Fibroblast of lung (primary cell): ENCODE measurements around the gene PRDM16. TPM values are rescaled to one million over a fixed set of nuclear protein-coding genes. Genes with fewer than 3 reads are reported as not detected.

ENCODE experiments used
- DNase-seq, 2 donors: peaks; one replicate each; pipeline versions ENCODE4 v3.0.0 to v3.0.0-alpha.2; 2010; ENCODE audit warnings: low read depth in 2 of 2
- H2AFZ ChIP-seq: 2 replicates; pipeline ENCODE4 v1.5.1; 2012; ENCODE audit warnings: low read length, control low read depth, inconsistent platforms
- H3K27ac ChIP-seq: 2 replicates; pipeline ENCODE4 v1.5.1; 2011; ENCODE audit warnings: low read length, control low read depth; ENCODE audit not compliant: insufficient read depth
- H3K27me3 ChIP-seq: 2 replicates; pipeline ENCODE4 v1.5.1; 2011; ENCODE audit warnings: mild to moderate bottlenecking, low read length; ENCODE audit not compliant: control insufficient read depth, insufficient read depth
- H3K36me3 ChIP-seq: 2 replicates; pipeline ENCODE4 v1.5.1; 2011; ENCODE audit warnings: low read length; ENCODE audit not compliant: control insufficient read depth, insufficient read depth
- H3K4me1 ChIP-seq: 2 replicates; pipeline ENCODE4 v1.5.1; 2011; ENCODE audit warnings: low read length; ENCODE audit not compliant: control insufficient read depth, insufficient read depth; ENCODE audit errors: extremely low read depth
- H3K4me2 ChIP-seq: 2 replicates; pipeline ENCODE4 v1.5.1; 2011; ENCODE audit warnings: low read length, control low read depth; ENCODE audit not compliant: insufficient read depth; ENCODE audit errors: extremely low read depth
- H3K4me3 ChIP-seq, 4 experiments: fragments of 200-600 bp in 1 of 4; sonication (generic) in 1 of 4; replicated peaks in 1 of 4; 2 replicates each; pipeline ENCODE4 v1.5.1; 2011 to 2016; ENCODE audit warnings: low read length in 4 of 4, low read depth in 3 of 4, mild to moderate bottlenecking in 3 of 4, control low read depth in 2 of 4, inconsistent platforms in 1 of 4, mixed read lengths in 1 of 4; ENCODE audit not compliant: insufficient read depth in 1 of 4; ENCODE audit errors: control extremely low read depth in 1 of 4
- H3K79me2 ChIP-seq: 2 replicates; pipeline ENCODE4 v1.5.1; 2012; ENCODE audit warnings: mild to moderate bottlenecking, low read length, inconsistent platforms; ENCODE audit not compliant: control insufficient read depth, insufficient read depth
- H3K9ac ChIP-seq: 2 replicates; pipeline ENCODE4 v1.5.1; 2011; ENCODE audit warnings: mild to moderate bottlenecking, low read length, control low read depth; ENCODE audit not compliant: insufficient read depth
- H3K9me3 ChIP-seq: 2 replicates; pipeline ENCODE4 v1.5.1; 2012; ENCODE audit warnings: low read depth, low read length; ENCODE audit not compliant: control insufficient read depth, insufficient read depth
- H4K20me1 ChIP-seq: 2 replicates; pipeline ENCODE4 v1.5.1; 2011; ENCODE audit warnings: low read length; ENCODE audit not compliant: control insufficient read depth, insufficient read depth; ENCODE audit errors: extremely low read depth
- CTCF ChIP-seq, 2 donors: IDR thresholded peaks in 1 of 2; conservative IDR thresholded peaks in 1 of 2; 1 replicate in 1 of 2; 2 replicates in 1 of 2; pipeline ENCODE4 v1.5.1; 2011 to 2012; ENCODE audit warnings: low read length in 2 of 2, control low read depth in 1 of 2, inconsistent platforms in 1 of 2, low read depth in 1 of 2, mild to moderate bottlenecking in 1 of 2
- EZH2 ChIP-seq: IDR thresholded peaks from 2 replicates; pipeline ENCODE4 v1.5.1; 2012; ENCODE audit warnings: low read length, control low read depth, mild to moderate bottlenecking; ENCODE audit errors: missing control alignments
- polyA plus RNA-seq, 2 donors: library from polyadenylated mRNA; depleted of rRNA in 1 of 2; stranded (reverse) in 1 of 2; unstranded in 1 of 2; fragments of >200 nt; gene quantifications; 2 replicates each; pipeline ENCODE4 v1.2.1, GENCODE V29; 2011 to 2012; ENCODE audit warnings: missing spikeins in 1 of 2
- total RNA-seq: library from RNA; depleted of rRNA; stranded (reverse); fragments of >200 nt; gene quantifications from 2 replicates; pipeline ENCODE4 v1.2.1, GENCODE V29; 2014

The PRDM16 gene
- total and polyA plus RNA-seq, 2 donors (not counting 1 experiment from before 2014, with no cell fraction given), result 0.30 to 1.8 TPM

GRCh38 chr1:3396411-3396810, 327.4 kb downstream of the PRDM16 start:
- Histone ChIP-seq H3K9ac (no peak overlapping the region), H3K27ac (no peak overlapping the region), H3K9me3 (no peaks in the 10 kb centered on the region), H2AFZ (no peak overlapping the region), H3K4me1 (no peaks in the 10 kb centered on the region), H3K79me2 (no peaks in the 10 kb centered on the region), H3K36me3 (no peaks in the 10 kb centered on the region), H4K20me1 (no peaks in the 10 kb centered on the region), H3K27me3 (peaks cover 16% of the 10 kb centered on the region), H3K4me3 (no peak overlapping the region), H3K4me2 (no peak overlapping the region)
- no peak for DNase-seq
- no peak for TF ChIP-seq CTCF (conservative IDR thresholded peaks at IDR 0.05 in 1 of 2, IDR thresholded peaks at IDR 0.05 in 1 of 2; ENCODE audit: low read depth in 1 of 2, low read length in 2 of 2)
- TF ChIP-seq EZH2, result no peak

DNA sequence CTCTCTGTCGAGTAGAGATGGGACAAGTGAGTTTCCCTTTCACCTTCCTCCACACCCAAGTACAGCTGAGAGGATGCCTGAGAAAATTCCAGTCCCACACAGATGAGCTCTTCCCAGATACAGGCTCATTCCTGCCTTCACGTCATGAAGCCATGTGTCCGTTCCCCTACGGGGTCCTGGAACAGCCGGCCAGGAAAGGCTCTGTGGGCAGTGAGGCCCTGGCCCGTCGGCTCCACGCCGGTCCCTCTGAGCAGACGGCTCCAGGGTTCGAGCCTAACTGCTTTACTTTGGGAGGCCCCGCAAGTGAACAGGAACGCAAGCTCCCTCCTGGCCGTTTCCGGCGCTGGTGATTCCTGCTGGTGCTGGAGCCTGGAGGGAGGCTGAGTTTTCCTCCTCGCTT, 328.3 kb downstream of the PRDM16 start:
- Histone ChIP-seq H3K9ac (no peak overlapping the region), H3K9me3 (no peaks in the 10 kb centered on the region), H3K27me3 (peaks cover 13% of the 10 kb centered on the region), H3K4me3 (no peak overlapping the region), H3K4me2 (no peak overlapping the region), H2AFZ (no peak overlapping the region), H3K36me3 (no peaks in the 10 kb centered on the region), H3K79me2 (no peaks in the 10 kb centered on the region), H3K27ac (no peak overlapping the region), H4K20me1 (no peaks in the 10 kb centered on the region), H3K4me1 (no peaks in the 10 kb centered on the region)
- TF ChIP-seq EZH2, result no peak
- no peak for TF ChIP-seq CTCF (conservative IDR thresholded peaks at IDR 0.05 in 1 of 2, IDR thresholded peaks at IDR 0.05 in 1 of 2; ENCODE audit: low read depth in 1 of 2, low read length in 2 of 2)
- no peak for DNase-seq

DNA sequence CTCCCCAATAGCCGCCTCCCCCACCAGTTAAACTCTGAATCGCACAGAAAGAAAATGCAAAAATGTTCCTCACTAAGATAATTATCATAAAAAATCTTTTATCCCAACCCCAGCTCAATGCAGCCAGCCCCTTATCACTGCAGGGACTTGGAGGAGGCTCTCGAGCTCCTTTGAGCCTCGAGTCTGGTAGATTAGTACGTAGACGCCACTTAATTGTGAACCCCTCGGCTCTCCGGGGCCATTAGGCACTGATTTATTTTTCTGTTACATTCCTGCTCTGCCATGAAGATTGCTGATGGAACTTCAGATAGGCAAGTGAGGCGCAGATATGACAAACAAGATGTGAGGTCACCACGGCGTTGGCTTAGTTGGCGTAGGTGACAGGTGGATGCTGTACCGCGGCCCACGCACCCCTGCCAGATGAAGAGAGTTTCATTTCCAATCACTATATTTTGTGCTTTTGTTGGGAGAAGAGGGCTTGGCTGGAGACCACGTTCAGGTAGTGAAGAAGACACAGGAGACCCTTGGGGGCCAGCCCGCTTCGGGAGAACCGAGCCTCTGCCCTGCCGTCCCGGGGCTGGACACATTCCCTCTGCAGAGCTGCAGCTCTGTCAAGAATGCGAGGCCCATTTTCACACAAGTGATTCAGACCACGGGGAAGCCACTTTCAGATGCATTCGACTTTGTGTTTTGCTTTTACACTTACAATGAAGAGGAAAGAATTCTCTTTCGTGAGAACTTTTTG, 329.6 kb downstream of the PRDM16 start:
- Histone ChIP-seq H2AFZ (no peak overlapping the region), H3K4me1 (no peaks in the 10 kb centered on the region), H3K79me2 (no peaks in the 10 kb centered on the region), H3K36me3 (no peaks in the 10 kb centered on the region), H3K27me3 (peaks cover 3% of the 10 kb centered on the region), H4K20me1 (no peaks in the 10 kb centered on the region), H3K27ac (no peak overlapping the region), H3K4me2 (no peak overlapping the region), H3K4me3 (no peak overlapping the region), H3K9me3 (no peaks in the 10 kb centered on the region), H3K9ac (no peak overlapping the region)
- no peak for TF ChIP-seq CTCF (conservative IDR thresholded peaks at IDR 0.05 in 1 of 2, IDR thresholded peaks at IDR 0.05 in 1 of 2; ENCODE audit: low read depth in 1 of 2, low read length in 2 of 2)
- no peak for TF ChIP-seq EZH2
- no peak for DNase-seq
